Glutamatergic neuron (in vitro differentiated cells): Measurements from ENCODE around the gene VEZF1. TPM values are rescaled to one million over a fixed set of nuclear protein-coding genes. Genes with fewer than 3 reads are reported as not detected.

Experiments
- DNase-seq: peaks from one replicate; pipeline ENCODE4 v3.0.0; 2022
- H3K27ac Mint-ChIP-seq: one replicate; pipeline ENCODE4 v1.8.0; 2020; ENCODE audit warnings: mild to moderate bottlenecking, mixed read lengths, inconsistent platforms; ENCODE audit not compliant: unreplicated experiment
- H3K27me3 Mint-ChIP-seq: one replicate; pipeline ENCODE4 v1.8.0; 2020; ENCODE audit warnings: mild to moderate bottlenecking, moderate library complexity, mixed read lengths, inconsistent platforms; ENCODE audit not compliant: unreplicated experiment
- H3K36me3 Mint-ChIP-seq: one replicate; pipeline ENCODE4 v1.8.0; 2020; ENCODE audit warnings: mild to moderate bottlenecking, mixed read lengths, inconsistent platforms; ENCODE audit not compliant: unreplicated experiment
- H3K4me1 Mint-ChIP-seq: one replicate; pipeline ENCODE4 v1.8.0; 2020; ENCODE audit warnings: mild to moderate bottlenecking, low read depth, mixed read lengths, inconsistent platforms; ENCODE audit not compliant: unreplicated experiment
- H3K4me3 Mint-ChIP-seq: one replicate; pipeline ENCODE4 v1.8.0; 2020; ENCODE audit warnings: mild to moderate bottlenecking, mixed read lengths, inconsistent platforms; ENCODE audit not compliant: unreplicated experiment
- H3K9me3 Mint-ChIP-seq: one replicate; pipeline ENCODE4 v1.8.0; 2020; ENCODE audit warnings: mild to moderate bottlenecking, moderate library complexity, mixed read lengths, inconsistent platforms; ENCODE audit not compliant: unreplicated experiment
- CTCF ChIP-seq: fragments of 200-600 bp; sonication (generic); IDR thresholded peaks from one replicate; pipeline ENCODE4 v1.5.0; 2021; ENCODE audit not compliant: partially characterized antibody, unreplicated experiment
- total RNA-seq: library from RNA; stranded (reverse); fragmentation: NEBNext Ultra II Directional; extraction: Animal tissue kit (Norgen Biotek cat#: 25700); gene quantifications from one replicate; pipeline ENCODE4 v1.2.1, GENCODE V29; 2021; ENCODE audit not compliant: unreplicated experiment

The VEZF1 gene
- total RNA-seq, 1 donor from 2014 or later: 88.3 TPM

- no peak for TF ChIP-seq CTCF
- Mint-ChIP-seq H3K4me3 (no peak overlapping the region), H3K27me3 (peaks cover 5% of the 10 kb centered on the region), H3K9me3 (peaks cover 12% of the 10 kb centered on the region), H3K4me1 (peaks cover 14% of the 10 kb centered on the region), H3K27ac (no peak overlapping the region), H3K36me3 (no peaks in the 10 kb centered on the region)
- no peak for DNase-seq
Measured at GRCh38 chr17:58002154-58002948, 14.3 kb upstream of the VEZF1 start.

- no peak for TF ChIP-seq CTCF
- H3K4me1 Mint-ChIP-seq: peaks cover 14% of the 10 kb centered on the region
- H3K36me3 Mint-ChIP-seq: no peaks in the 10 kb centered on the region
- no peaks in the 10 kb centered on the region for H3K27me3 Mint-ChIP-seq
- no peak overlapping the region for H3K27ac Mint-ChIP-seq
- DNase-seq: no peak
- no peak overlapping the region for H3K4me3 Mint-ChIP-seq
- H3K9me3 Mint-ChIP-seq: peaks cover 4% of the 10 kb centered on the region
Measured at GRCh38 chr17:58001461-58002124, 13.5 kb upstream of the VEZF1 start.

GRCh38 chr17:57999496-58000017 lies 11.5 kb upstream of the VEZF1 start:
- Mint-ChIP-seq H3K4me3 (no peak overlapping the region), H3K27ac (no peak overlapping the region), H3K27me3 (no peaks in the 10 kb centered on the region), H3K4me1 (peaks cover 5% of the 10 kb centered on the region), H3K36me3 (no peaks in the 10 kb centered on the region), H3K9me3 (no peaks in the 10 kb centered on the region)
- peak; percentile 87 for TF ChIP-seq CTCF
- no peak for DNase-seq

GRCh38 chr17:57999010-57999495 lies 11.0 kb upstream of the VEZF1 start:
- peaks cover 9% of the 10 kb centered on the region for H3K4me1 Mint-ChIP-seq
- H3K9me3 Mint-ChIP-seq: no peaks in the 10 kb centered on the region
- H3K27me3 Mint-ChIP-seq: no peaks in the 10 kb centered on the region
- no peak overlapping the region for H3K4me3 Mint-ChIP-seq
- no peaks in the 10 kb centered on the region for H3K36me3 Mint-ChIP-seq
- no peak for TF ChIP-seq CTCF
- H3K27ac Mint-ChIP-seq: no peak overlapping the region
- DNase-seq: no peak
